H1 (cell line): ENCODE measurements around the gene RBM15B. TPM values are rescaled to one million over a fixed set of nuclear protein-coding genes. Genes with fewer than 3 reads are reported as not detected.

ENCODE experiments used
- CTCF ChIA-PET: fragments of 300-600 bp; sonication (Branson Sonifier 250); formaldehyde crosslinking; loops from one replicate; lab custom pipeline; 2021; ENCODE audit not compliant: partially characterized antibody; lab: Charles Lee
- POLR2A ChIA-PET: fragments of 300-600 bp; sonication (Branson Sonifier 250); formaldehyde crosslinking; loops from one replicate; lab custom pipeline; 2021; ENCODE audit warnings: inconsistent platforms; ENCODE audit not compliant: partially characterized antibody; lab: Charles Lee
- DNase-seq, 2 experiments: peaks; one replicate each; pipeline versions ENCODE4 v3.0.0 to v3.0.0-alpha.2; 2010 to 2022; ENCODE audit warnings: low spot score in 2 of 2, low read depth in 1 of 2, mixed read lengths in 1 of 2
- FAIRE-seq: peaks from 2 replicates; lab custom pipeline; 2011; peaks lifted over from hg19 to GRCh38; lab: Jason Lieb, UNC
- H2AFZ ChIP-seq: 2 replicates; pipeline ENCODE4 v1.8.1; 2012; ENCODE audit warnings: low read length, inconsistent platforms
- H2AK5ac ChIP-seq: 2 replicates; pipeline ENCODE4 v1.6.1; 2013; ENCODE audit warnings: low read depth, low read length
- H2BK120ac ChIP-seq: replicated peaks from 2 replicates; pipeline ENCODE3; 2013; ENCODE audit warnings: low read depth, low read length, inconsistent platforms
- H2BK12ac ChIP-seq: 2 replicates; pipeline ENCODE4 v1.6.1; 2013; ENCODE audit warnings: low read depth, low read length
- H2BK15ac ChIP-seq: 2 replicates; pipeline ENCODE4 v1.6.1; 2013; ENCODE audit warnings: low read length
- H2BK20ac ChIP-seq: 2 replicates; pipeline ENCODE4 v1.6.1; 2013; ENCODE audit warnings: low read length
- H2BK5ac ChIP-seq: 2 replicates; pipeline ENCODE4 v1.6.1; 2013; ENCODE audit warnings: low read depth, low read length
- H3K14ac ChIP-seq: 2 replicates; pipeline ENCODE4 v1.6.1; 2013; ENCODE audit warnings: inconsistent platforms; ENCODE audit not compliant: insufficient read length
- H3K18ac ChIP-seq: 2 replicates; pipeline ENCODE4 v1.6.1; 2013; ENCODE audit warnings: low read length; ENCODE audit errors: extremely low read depth
- H3K23ac ChIP-seq: 2 replicates; pipeline ENCODE4 v1.6.1; 2013; ENCODE audit warnings: inconsistent platforms; ENCODE audit not compliant: insufficient read length
- H3K23me2 ChIP-seq: 2 replicates; pipeline ENCODE4 v1.6.1; 2013; ENCODE audit warnings: low read depth, low read length
- H3K27ac ChIP-seq: 2 replicates; pipeline ENCODE4 v1.6.1; 2011; ENCODE audit warnings: low read depth, low read length, inconsistent platforms
- H3K27me3 ChIP-seq, 4 experiments: replicated peaks in 1 of 4; 1 replicate in 1 of 4; 2 replicates in 3 of 4; pipeline versions ENCODE4 v1.6.1 to v1.8.1; 2011 to 2013; ENCODE audit warnings: low read length in 3 of 4, mild to moderate bottlenecking in 3 of 4, inconsistent platforms in 2 of 4, mixed read lengths in 2 of 4, moderate library complexity in 1 of 4; ENCODE audit not compliant: control insufficient read depth in 3 of 4, insufficient read depth in 3 of 4; ENCODE audit errors: extremely low read depth in 1 of 4
- H3K36me3 ChIP-seq, 4 experiments: 2 replicates each; pipeline versions ENCODE4 v1.6.1 to v1.8.1; 2011 to 2013; ENCODE audit warnings: mild to moderate bottlenecking in 4 of 4, low read length in 3 of 4, moderate library complexity in 2 of 4, control low read depth in 1 of 4, inconsistent platforms in 1 of 4; ENCODE audit not compliant: insufficient read depth in 4 of 4, control insufficient read depth in 2 of 4
- H3K4ac ChIP-seq: replicated peaks from 2 replicates; pipeline ENCODE3; 2013; ENCODE audit warnings: low read length, low read depth, mixed read lengths, inconsistent platforms; ENCODE audit not compliant: insufficient read length
- H3K4me1 ChIP-seq, 4 experiments: replicated peaks in 1 of 4; 1 replicate in 1 of 4; 2 replicates in 3 of 4; pipeline versions ENCODE4 v1.6.1 to v1.8.1; 2011 to 2013; ENCODE audit warnings: low read length in 3 of 4, inconsistent platforms in 2 of 4, mixed read lengths in 1 of 4; ENCODE audit not compliant: insufficient read depth in 4 of 4, control insufficient read depth in 3 of 4
- H3K4me2 ChIP-seq, 2 experiments: 2 replicates each; pipeline versions ENCODE4 v1.6.1 to v1.8.1; 2011 to 2013; ENCODE audit warnings: low read depth in 2 of 2, low read length in 2 of 2, control low read depth in 1 of 2, inconsistent platforms in 1 of 2, mild to moderate bottlenecking in 1 of 2; ENCODE audit not compliant: insufficient read depth in 1 of 2
- H3K4me3 ChIP-seq, 4 experiments: fragments of 200-600, 300-600 bp in 1 of 4; sonication (generic), shearing (Covaris generic), sonication (Bioruptor Twin) in 1 of 4; 2 replicates each; pipeline versions ENCODE4 v1.5.1 to v1.8.1; 2011 to 2016; ENCODE audit warnings: low read length in 4 of 4, low read depth in 3 of 4, control low read depth in 2 of 4, inconsistent platforms in 2 of 4, mild to moderate bottlenecking in 2 of 4, mixed read lengths in 1 of 4, moderate library complexity in 1 of 4; ENCODE audit not compliant: insufficient read depth in 2 of 4; ENCODE audit errors: extremely low read depth in 1 of 4
- H3K56ac ChIP-seq: replicated peaks from 2 replicates; pipeline ENCODE3; 2013; ENCODE audit warnings: low read depth, mild to moderate bottlenecking, mixed read lengths, low read length, inconsistent platforms; ENCODE audit not compliant: insufficient read length
- H3K79me1 ChIP-seq: 2 replicates; pipeline ENCODE4 v1.6.1; 2013; ENCODE audit warnings: low read depth, low read length, control low read depth
- H3K79me2 ChIP-seq, 2 experiments: 2 replicates each; pipeline versions ENCODE4 v1.6.1 to v1.8.1; 2012 to 2013; ENCODE audit warnings: low read length in 2 of 2, mild to moderate bottlenecking in 2 of 2, inconsistent platforms in 1 of 2; ENCODE audit not compliant: insufficient read depth in 2 of 2, control insufficient read depth in 1 of 2
- H3K9ac ChIP-seq, 4 experiments: replicated peaks in 1 of 4; 1 replicate in 1 of 4; 2 replicates in 3 of 4; pipeline versions ENCODE4 v1.6.1 to v1.8.1; 2011 to 2013; ENCODE audit warnings: low read depth in 3 of 4, low read length in 3 of 4, control low read depth in 2 of 4, mild to moderate bottlenecking in 2 of 4, moderate library complexity in 2 of 4, inconsistent platforms in 1 of 4; ENCODE audit errors: extremely low read depth in 1 of 4
- H3K9me3 ChIP-seq, 2 experiments: 2 replicates each; pipeline versions ENCODE4 v1.6.1 to v1.8.1; 2012 to 2013; ENCODE audit warnings: mild to moderate bottlenecking in 2 of 2, moderate library complexity in 2 of 2, control low read depth in 1 of 2, inconsistent platforms in 1 of 2, low read depth in 1 of 2, low read length in 1 of 2, mixed read lengths in 1 of 2; ENCODE audit not compliant: insufficient read depth in 2 of 2
- H4K20me1 ChIP-seq, 2 experiments: replicated peaks in 1 of 2; 2 replicates each; pipeline versions ENCODE3 to v1.8.1; 2011 to 2013; ENCODE audit warnings: inconsistent platforms in 2 of 2, low read length in 2 of 2, mild to moderate bottlenecking in 1 of 2; ENCODE audit not compliant: insufficient read depth in 2 of 2, control insufficient read depth in 1 of 2
- H4K5ac ChIP-seq: 2 replicates; pipeline ENCODE4 v1.6.1; 2013; ENCODE audit warnings: low read length, low read depth, mixed read lengths, inconsistent platforms; ENCODE audit not compliant: insufficient read length
- H4K8ac ChIP-seq: 2 replicates; pipeline ENCODE4 v1.8.0; 2013; ENCODE audit warnings: mild to moderate bottlenecking, moderate library complexity, low read length, inconsistent platforms; ENCODE audit not compliant: insufficient read depth; ENCODE audit errors: extremely low read depth
- H4K91ac ChIP-seq: replicated peaks from 2 replicates; pipeline ENCODE3; 2013; ENCODE audit warnings: low read length, mixed read lengths, inconsistent platforms; ENCODE audit not compliant: insufficient read length
- CTCF ChIP-seq, 3 experiments: IDR thresholded peaks; 1 replicate in 2 of 3; 2 replicates in 1 of 3; pipeline versions ENCODE4 v1.5.1 to v1.6.1; 2011; ENCODE audit warnings: low read length in 3 of 3, mild to moderate bottlenecking in 3 of 3, inconsistent platforms in 2 of 3, low read depth in 1 of 3, moderate library complexity in 1 of 3; ENCODE audit not compliant: insufficient read depth in 1 of 3; ENCODE audit errors: control extremely low read depth in 1 of 3
- EP300 ChIP-seq, 2 experiments: IDR thresholded peaks; 1 replicate in 1 of 2; 2 replicates in 1 of 2; pipeline ENCODE4 v1.6.1; 2011 to 2012; ENCODE audit warnings: low read depth in 2 of 2, low read length in 2 of 2, mild to moderate bottlenecking in 2 of 2, borderline replicate concordance in 1 of 2, inconsistent platforms in 1 of 2, moderate library complexity in 1 of 2
- GTF2F1 ChIP-seq: IDR thresholded peaks from 2 replicates; pipeline ENCODE4 v1.6.1; 2012; ENCODE audit warnings: low read depth, low read length, improper control_type of control experiment, borderline replicate concordance
- JUND ChIP-seq: IDR thresholded peaks from 2 replicates; pipeline ENCODE4 v1.6.1; 2011; ENCODE audit warnings: mild to moderate bottlenecking, improper control_type of control experiment, low read length
- NRF1 ChIP-seq: IDR thresholded peaks from 2 replicates; pipeline ENCODE4 v1.6.1; 2011; ENCODE audit warnings: mild to moderate bottlenecking, low read depth, low read length, improper control_type of control experiment
- POLR2A ChIP-seq, 2 experiments: IDR thresholded peaks; 1 replicate in 1 of 2; 2 replicates in 1 of 2; pipeline ENCODE4 v1.6.1; 2011; ENCODE audit warnings: low read depth in 2 of 2, low read length in 2 of 2, mild to moderate bottlenecking in 2 of 2; ENCODE audit errors: control extremely low read depth in 1 of 2
- RXRA ChIP-seq: IDR thresholded peaks from 2 replicates; pipeline ENCODE4 v1.6.1; 2011; ENCODE audit warnings: low read depth, mild to moderate bottlenecking, low read length, moderate library complexity; ENCODE audit not compliant: insufficient read depth
- SIX5 ChIP-seq: IDR thresholded peaks from 2 replicates; pipeline ENCODE4 v1.6.1; 2011; ENCODE audit warnings: mild to moderate bottlenecking, low read depth, low read length
- SRF ChIP-seq: IDR thresholded peaks from 2 replicates; pipeline ENCODE4 v1.6.1; 2011; ENCODE audit warnings: mild to moderate bottlenecking, low read depth, low read length, moderate library complexity
- TBP ChIP-seq: IDR thresholded peaks from 2 replicates; pipeline ENCODE4 v1.6.1; 2011; ENCODE audit warnings: low read depth, low read length, improper control_type of control experiment
- TEAD4 ChIP-seq: IDR thresholded peaks from 2 replicates; pipeline ENCODE4 v1.6.1; 2012; ENCODE audit warnings: low read depth, low read length, inconsistent platforms, mixed read lengths
- YY1 ChIP-seq: IDR thresholded peaks from 2 replicates; pipeline ENCODE4 v1.6.1; 2011; ENCODE audit warnings: low read depth, mild to moderate bottlenecking, low read length
- WGBS, 2 experiments: shearing (Covaris generic) in 1 of 2; methylation state at CpG; one replicate each; pipeline versions ENCODE4 v1.1.6 to v1.1.7; 2013 to 2015; ENCODE audit warnings: low lambda C conversion rate in 2 of 2, mixed read lengths in 2 of 2, inconsistent platforms in 1 of 2, low coverage in 1 of 2, missing lambda C conversion rate in 1 of 2; ENCODE audit not compliant: insufficient replicate concordance in 2 of 2, insufficient coverage in 1 of 2, insufficient read length in 1 of 2; ENCODE audit errors: extremely low coverage in 1 of 2, missing lambda C conversion rate in 1 of 2; 5-methylcytosine and 5-hydroxymethylcytosine counted together
- polyA plus RNA-seq, 7 experiments: library from polyadenylated mRNA; depleted of rRNA in 3 of 7; stranded (reverse) in 5 of 7; unstranded in 2 of 7; fragments of >200 nt in 5 of 7; fragments of 200-250 nt in 2 of 7; gene quantifications; 1 replicate in 5 of 7; 2 replicates in 1 of 7; 4 replicates in 1 of 7; pipeline versions ENCODE4 v1.2.1 to v1.2.3, GENCODE V29; 2011 to 2013; ENCODE audit warnings: missing spikeins in 2 of 7, mixed read lengths in 2 of 7
- total RNA-seq: library from RNA; stranded (reverse); fragmentation: NEBNext Ultra II Directional; extraction: Animal tissue kit (Norgen Biotek cat#: 25700); gene quantifications from 2 replicates; pipeline ENCODE4 v1.2.1, GENCODE V29; 2021

The RBM15B gene
- total and polyA plus RNA-seq, 2 of the 8 experiments (the other 6 are each of a cell fraction or from before 2014, with no cell fraction given): 22.2 to 59.1 TPM

GRCh38 chr3:51401735-51402134 is 10.7 kb downstream of the RBM15B start:
- Histone ChIP-seq H3K23me2 (no peaks in the 10 kb centered on the region), H3K36me3 (peaks cover 5 to 38% (median 16%) of the 10 kb centered on the region in 4 experiments; a peak in 5 of 8 replicates), H3K4me1 (peaks cover 0 to 3% (median 0%) of the 10 kb centered on the region in 4 experiments; a peak in 1 of 7 replicates), H4K8ac (no peak overlapping the region), H3K18ac (no peak overlapping the region), H3K56ac (no peak overlapping the region), H3K9me3 (no peaks in the 10 kb centered on the region), H4K5ac (no peak overlapping the region), H3K4ac (no peak overlapping the region), H3K27me3 (no peaks in the 10 kb centered on the region), H3K4me3 (no peak overlapping the region), H2AFZ (no peak overlapping the region), H2AK5ac (no peak overlapping the region), H2BK12ac (no peak overlapping the region), H3K79me2 (no peaks in the 10 kb centered on the region), H3K14ac (no peak overlapping the region), H3K79me1 (no peaks in the 10 kb centered on the region; the same call in 1 of the 2 replicates), H4K20me1 (peaks cover 2 to 8% of the 10 kb centered on the region in 2 experiments), H3K27ac (no peak overlapping the region), H3K4me2 (no peak overlapping the region), H3K23ac (no peak overlapping the region), H2BK5ac (no peak overlapping the region), H2BK120ac (no peak overlapping the region), H2BK15ac (no peak overlapping the region), H3K9ac (no peak overlapping the region), H4K91ac (no peak overlapping the region), H2BK20ac (no peak overlapping the region)
- ChIA-PET POLR2A (interaction anchor here (0.6 to 1.8 kb wide), 2 partner anchors 9 to 564 kb away, joined by 3 to 7 read pairs; no protein-coding TSS in a partner anchor), CTCF (interaction anchor here (1.0 to 4.3 kb wide), 2 partner anchors 13 to 280 kb away, joined by 3 to 23 read pairs; no protein-coding TSS in a partner anchor)
- FAIRE-seq (no peak), DNase-seq (no peak)
- WGBS, 2 experiments: 99% methylated on average over 4 of the region's 4 CpGs; no CpG with 5 or more reads in 1 of the 2 experiments
- TF ChIP-seq NRF1 (no peak), RXRA (no peak), EP300 (IDR thresholded peaks at IDR 0.05; ENCODE audit: borderline replicate concordance in 1 of 2, low read depth in 2 of 2, low read length in 2 of 2) (no peak), POLR2A (IDR thresholded peaks at IDR 0.05; ENCODE audit: control extremely low read depth in 1 of 2, low read depth in 2 of 2, low read length in 2 of 2) (no peak), TEAD4 (no peak), GTF2F1 (no peak), CTCF (IDR thresholded peaks at IDR 0.05; ENCODE audit: control extremely low read depth in 1 of 3, insufficient read depth in 1 of 3, low read depth in 1 of 3, low read length in 3 of 3) (no peak), JUND (no peak), TBP (no peak), SRF (no peak), SIX5 (no peak), YY1 (no peak)
